A549 (cell line): Measurements from ENCODE around the gene ZNF385D. TPM values are rescaled to one million over a fixed set of nuclear protein-coding genes. Genes with fewer than 3 reads are reported as not detected.

Experiments
- ATAC-seq, 2 experiments: fragments of 200-7000 bp in 1 of 2; fragments of >200 bp in 1 of 2; cut with Nextera tagmentation in 1 of 2; cut with Tn5 transposase in 1 of 2; 3 replicates each; pipeline versions ENCODE4 v1.8.0 to v1.9.1; 2018 to 2020; ENCODE audit warnings: mild to moderate bottlenecking in 1 of 2, moderate library complexity in 1 of 2
- CTCF ChIA-PET: fragments of 300-600 bp; sonication (Branson Sonifier 250); formaldehyde crosslinking; extraction: SDS; loops from one replicate; lab custom pipeline; 2021; ENCODE audit warnings: antibody characterized with exemption, inconsistent platforms; lab: Yijun Ruan, JAX
- POLR2A ChIA-PET: fragments of 350-600 bp; formaldehyde crosslinking; extraction: SDS; loops from one replicate; lab custom pipeline; 2021; ENCODE audit warnings: antibody characterized with exemption, inconsistent platforms; lab: Yijun Ruan, JAX
- DNase-seq, 2 experiments: peaks; one replicate each; pipeline versions ENCODE4 v3.0.0 to v3.0.0-alpha.2; 2011 to 2016; ENCODE audit warnings: low read depth in 1 of 2, low spot score in 1 of 2
- FAIRE-seq: peaks from 2 replicates; lab custom pipeline; 2011; peaks lifted over from hg19 to GRCh38; lab: Jason Lieb, UNC
- H3K27ac ChIP-seq, 2 experiments: fragments of >200 bp; sonication (Bioruptor Twin); formaldehyde crosslinking; 3 replicates each; pipeline ENCODE4 v1.5.1; 2016 to 2017
- H3K4me1 ChIP-seq: fragments of >200 bp; sonication (Bioruptor Twin); formaldehyde crosslinking; 3 replicates; pipeline ENCODE4 v1.6.1; 2016
- H3K4me2 ChIP-seq: fragments of >200 bp; sonication (Bioruptor Twin); formaldehyde crosslinking; 3 replicates; pipeline ENCODE4 v1.6.1; 2016
- H3K4me3 ChIP-seq: fragments of >200 bp; sonication (Bioruptor Twin); formaldehyde crosslinking; 3 replicates; pipeline ENCODE4 v1.5.1; 2016
- H3K9me3 ChIP-seq: fragments of >200 bp; sonication (Bioruptor Twin); formaldehyde crosslinking; 3 replicates; pipeline ENCODE4 v1.6.1; 2016
- CBX8 ChIP-seq: fragments of 200-600 bp; sonication (generic); IDR thresholded peaks from 2 replicates; pipeline ENCODE4 v1.6.1; 2016
- EP300 ChIP-seq, 2 experiments: fragments of >200 bp; sonication (Bioruptor Twin); formaldehyde crosslinking; IDR thresholded peaks; 2 replicates in 1 of 2; 3 replicates in 1 of 2; pipeline ENCODE4 v1.6.1; 2016 to 2017
- FOSB ChIP-seq: fragments of 250-450 bp; sonication (Bioruptor Pico); IDR thresholded peaks from 2 replicates; pipeline ENCODE4 v1.5.0; 2020; ENCODE audit warnings: mild to moderate bottlenecking, moderate library complexity
- FOXS1 ChIP-seq: fragments of 250-450 bp; sonication (Bioruptor Pico); IDR thresholded peaks from 2 replicates; pipeline ENCODE4 v1.5.0; 2020; ENCODE audit warnings: mild to moderate bottlenecking, moderate library complexity
- HES2 ChIP-seq: fragments of >200 bp; sonication (Bioruptor Twin); formaldehyde crosslinking; IDR thresholded peaks from 2 replicates; pipeline ENCODE4 v1.6.1; 2016
- MAFK ChIP-seq: fragments of 450-650 bp; IDR thresholded peaks from 2 replicates; pipeline ENCODE4 v1.6.1; 2014; ENCODE audit not compliant: partially characterized antibody
- MYC ChIP-seq: IDR thresholded peaks from 2 replicates; pipeline ENCODE4 v1.6.1; 2012; ENCODE audit warnings: mild to moderate bottlenecking, inconsistent platforms, low read length, improper control_type of control experiment, borderline replicate concordance
- NPAS2 ChIP-seq: fragments of 250-450 bp; sonication (Bioruptor Pico); IDR thresholded peaks from 2 replicates; pipeline ENCODE4 v1.8.0; 2022; ENCODE audit warnings: mild to moderate bottlenecking, moderate library complexity, borderline replicate concordance
- PBX3 ChIP-seq: IDR thresholded peaks from 2 replicates; pipeline ENCODE4 v1.6.1; 2012
- PHF8 ChIP-seq: fragments of 200-600 bp; sonication (generic); IDR thresholded peaks from 2 replicates; pipeline ENCODE4 v1.6.1; 2016; ENCODE audit warnings: low read depth, mild to moderate bottlenecking, antibody characterized with exemption, moderate library complexity, borderline replicate concordance
- RARB ChIP-seq: fragments of 250-450 bp; sonication (Bioruptor Pico); IDR thresholded peaks from 2 replicates; pipeline ENCODE4 v1.8.0; 2021; ENCODE audit warnings: mild to moderate bottlenecking, moderate library complexity
- RNF2 ChIP-seq: fragments of 200-600 bp; sonication (generic); IDR thresholded peaks from 2 replicates; pipeline ENCODE4 v1.6.1; 2016; ENCODE audit warnings: low read depth, mild to moderate bottlenecking, antibody characterized with exemption, moderate library complexity, borderline replicate concordance
- SREBF2 ChIP-seq: fragments of 450-650 bp; IDR thresholded peaks from 2 replicates; pipeline ENCODE4 v1.6.1; 2014; ENCODE audit warnings: mild to moderate bottlenecking, moderate library complexity
- ZC3H11A ChIP-seq: fragments of 450-650 bp; IDR thresholded peaks from 2 replicates; pipeline ENCODE4 v1.6.1; 2014; ENCODE audit warnings: antibody characterized with exemption, mild to moderate bottlenecking
- ZFP36 ChIP-seq: fragments of 450-650 bp; IDR thresholded peaks from 2 replicates; pipeline ENCODE4 v1.6.1; 2014; ENCODE audit warnings: borderline replicate concordance; ENCODE audit not compliant: partially characterized antibody
- WGBS: methylation state at CpG from one replicate; pipeline ENCODE4 v1.1.6; 2017; ENCODE audit errors: missing lambda C conversion rate; 5-methylcytosine and 5-hydroxymethylcytosine counted together
- polyA plus RNA-seq, 4 experiments: library from polyadenylated mRNA; depleted of rRNA in 3 of 4; stranded (reverse); fragments of >200 nt; fragmentation: RNase III in 1 of 4; extraction: RNeasy Plus Mini Kit Qiagen cat#74134 plus additional on column Dnase treatment in 1 of 4; gene quantifications; 2 replicates in 3 of 4; 3 replicates in 1 of 4; pipeline ENCODE4 v1.2.3, GENCODE V29; 2011 to 2017
- TF ChIP-seq, protein P1 (sequence below): fragments of 250-450 bp; sonication (Bioruptor Pico); IDR thresholded peaks from 2 replicates; pipeline ENCODE4 v1.5.0; 2021; ENCODE audit warnings: mild to moderate bottlenecking, moderate library complexity, borderline replicate concordance
- TF ChIP-seq, protein P2 (sequence below): fragments of 450-650 bp; IDR thresholded peaks from 2 replicates; pipeline ENCODE4 v1.6.1; 2014; ENCODE audit warnings: antibody characterized with exemption
- TF ChIP-seq, protein P3 (sequence below): fragments of 250-450 bp; sonication (Bioruptor Pico); IDR thresholded peaks from 2 replicates; pipeline ENCODE4 v1.5.0; 2020; ENCODE audit warnings: low read depth, mild to moderate bottlenecking, moderate library complexity

ZNF385D gene
- polyA plus RNA-seq, 2 of the 4 experiments (the other 2 are of a cell fraction) = not detected

GRCh38 chr3:21407743-21408142, 343.3 kb downstream of the ZNF385D start:
- POLR2A ChIA-PET = no interaction called here
- H3K27ac ChIP-seq = no peak overlapping the region
- ATAC-seq (no peak), DNase-seq (no peak), FAIRE-seq (no peak)
- H3K4me3 ChIP-seq = no peak overlapping the region
- CTCF ChIA-PET = no interaction called here
- H3K9me3 ChIP-seq = no peaks in the 10 kb centered on the region
- TF ChIP-seq HES2 = no peak
- no peak for TF ChIP-seq SREBF2
- no peak for TF ChIP-seq MYC
- TF ChIP-seq, protein P1, sequence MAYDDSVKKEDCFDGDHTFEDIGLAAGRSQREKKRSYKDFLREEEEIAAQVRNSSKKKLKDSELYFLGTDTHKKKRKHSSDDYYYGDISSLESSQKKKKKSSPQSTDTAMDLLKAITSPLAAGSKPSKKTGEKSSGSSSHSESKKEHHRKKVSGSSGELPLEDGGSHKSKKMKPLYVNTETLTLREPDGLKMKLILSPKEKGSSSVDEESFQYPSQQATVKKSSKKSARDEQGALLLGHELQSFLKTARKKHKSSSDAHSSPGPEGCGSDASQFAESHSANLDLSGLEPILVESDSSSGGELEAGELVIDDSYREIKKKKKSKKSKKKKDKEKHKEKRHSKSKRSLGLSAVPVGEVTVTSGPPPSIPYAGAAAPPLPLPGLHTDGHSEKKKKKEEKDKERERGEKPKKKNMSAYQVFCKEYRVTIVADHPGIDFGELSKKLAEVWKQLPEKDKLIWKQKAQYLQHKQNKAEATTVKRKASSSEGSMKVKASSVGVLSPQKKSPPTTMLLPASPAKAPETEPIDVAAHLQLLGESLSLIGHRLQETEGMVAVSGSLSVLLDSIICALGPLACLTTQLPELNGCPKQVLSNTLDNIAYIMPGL (CRISPR knock-in tag) = no peak
- no peak for TF ChIP-seq MAFK
- no peak for TF ChIP-seq EP300 (IDR thresholded peaks at IDR 0.05)
- no peak for TF ChIP-seq ZFP36
- no peak for TF ChIP-seq PBX3
- no peak for TF ChIP-seq ZC3H11A
- TF ChIP-seq, protein P2, sequence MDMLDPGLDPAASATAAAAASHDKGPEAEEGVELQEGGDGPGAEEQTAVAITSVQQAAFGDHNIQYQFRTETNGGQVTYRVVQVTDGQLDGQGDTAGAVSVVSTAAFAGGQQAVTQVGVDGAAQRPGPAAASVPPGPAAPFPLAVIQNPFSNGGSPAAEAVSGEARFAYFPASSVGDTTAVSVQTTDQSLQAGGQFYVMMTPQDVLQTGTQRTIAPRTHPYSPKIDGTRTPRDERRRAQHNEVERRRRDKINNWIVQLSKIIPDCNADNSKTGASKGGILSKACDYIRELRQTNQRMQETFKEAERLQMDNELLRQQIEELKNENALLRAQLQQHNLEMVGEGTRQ = no peak
- no peak for TF ChIP-seq NPAS2 (CRISPR knock-in tag)
- TF ChIP-seq RNF2 = no peak
- no peak for TF ChIP-seq CBX8
- TF ChIP-seq RARB (CRISPR knock-in tag) = no peak
- TF ChIP-seq FOSB (CRISPR knock-in tag) = no peak
- TF ChIP-seq PHF8 = no peak
- TF ChIP-seq, protein P3, sequence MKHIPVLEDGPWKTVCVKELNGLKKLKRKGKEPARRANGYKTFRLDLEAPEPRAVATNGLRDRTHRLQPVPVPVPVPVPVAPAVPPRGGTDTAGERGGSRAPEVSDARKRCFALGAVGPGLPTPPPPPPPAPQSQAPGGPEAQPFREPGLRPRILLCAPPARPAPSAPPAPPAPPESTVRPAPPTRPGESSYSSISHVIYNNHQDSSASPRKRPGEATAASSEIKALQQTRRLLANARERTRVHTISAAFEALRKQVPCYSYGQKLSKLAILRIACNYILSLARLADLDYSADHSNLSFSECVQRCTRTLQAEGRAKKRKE = no peak
- WGBS = 16% methylated on average over 1 of the region's 1 CpG
- H3K4me1 ChIP-seq = no peaks in the 10 kb centered on the region
- H3K4me2 ChIP-seq = no peak overlapping the region

GRCh38 chr3:21405671-21406667, 345.0 kb downstream of the ZNF385D start:
- Histone ChIP-seq H3K4me3 (no peak overlapping the region), H3K9me3 (no peaks in the 10 kb centered on the region), H3K27ac (no peak overlapping the region), H3K4me1 (no peaks in the 10 kb centered on the region), H3K4me2 (no peak overlapping the region)
- ChIA-PET CTCF (interaction anchor here (1.1 kb wide), 1 partner anchor 16 kb away, joined by 3 read pairs; no protein-coding TSS in a partner anchor), POLR2A (no interaction called here)
- WGBS = 46% methylated on average over 38 of the region's 47 CpGs
- FAIRE-seq (no peak), DNase-seq (no peak), ATAC-seq (no peak)
- TF ChIP-seq RARB (CRISPR knock-in tag) (no peak), FOXS1 (CRISPR knock-in tag) (no peak)
